ENCODE data around the gene VRK1. TPM values are rescaled to one million over a fixed set of nuclear protein-coding genes. Genes with fewer than 3 reads are reported as not detected.

The VRK1 gene
- total and polyA plus RNA-seq, 2 of the 4 experiments (the other 2 are of a cell fraction): 14.2 to 19.9 TPM

GRCh38 chr14:96783043-96783914 is 13.9 kb upstream of the VRK1 start:
- Histone ChIP-seq H3K36me3 (ENCODE audit: control insufficient read depth, insufficient read depth, low read length) (no peaks in the 10 kb centered on the region), H3K14ac (replicated peaks; ENCODE audit: low read depth, low read length) (no peak overlapping the region), H4K20me1 (ENCODE audit: insufficient read depth, low read length) (no peaks in the 10 kb centered on the region), H2BK5ac (ENCODE audit: low read depth, low read length, poor library complexity, severe bottlenecking) (no peak overlapping the region), H4K8ac (ENCODE audit: low read depth in 2 of 2, low read length in 2 of 2) (no peak overlapping the region), H2AFZ (replicated peaks; ENCODE audit: low read length, poor library complexity) (no peak overlapping the region), H2BK20ac (ENCODE audit: low read depth, low read length) (no peak overlapping the region), H2AK9ac (replicated peaks; ENCODE audit: low read depth, low read length, poor library complexity) (no peak overlapping the region), H3K4me3 (ENCODE audit: insufficient read depth, low read depth, low read length) (no peak overlapping the region), H3K4me2 (ENCODE audit: low read depth, low read length) (no peak overlapping the region), H3K27me3 (ENCODE audit: control insufficient read depth, insufficient read depth, low read length) (no peaks in the 10 kb centered on the region; the same call in 1 of the 2 replicates), H2BK15ac (ENCODE audit: low read depth, low read length) (no peak overlapping the region), H3K4me1 (ENCODE audit: control insufficient read depth, insufficient read depth, low read length) (no peaks in the 10 kb centered on the region), H3K56ac (ENCODE audit: extremely low read depth, insufficient read depth, low read length) (no peak overlapping the region), H2AK5ac (ENCODE audit: low read depth, low read length) (no peak overlapping the region), H3K4ac (ENCODE audit: low read depth, low read length) (no peak overlapping the region), H3K9me3 (ENCODE audit: control insufficient read depth, insufficient read depth, low read length) (no peaks in the 10 kb centered on the region), H3K79me1 (ENCODE audit: low read depth in 1 of 2, low read length in 2 of 2) (no peaks in the 10 kb centered on the region), H3K18ac (ENCODE audit: low read depth, low read length) (no peak overlapping the region), H3K9me1 (ENCODE audit: insufficient read depth, low read length) (no peaks in the 10 kb centered on the region), H2BK120ac (ENCODE audit: low read depth, low read length) (no peak overlapping the region), H3K23ac (ENCODE audit: low read depth, low read length) (no peak overlapping the region), H3K27ac (ENCODE audit: insufficient read depth, low read length) (no peak overlapping the region), H4K91ac (ENCODE audit: insufficient read depth, low read depth, low read length) (no peak overlapping the region), H4K5ac (ENCODE audit: low read depth, low read length) (no peak overlapping the region), H3K9ac (ENCODE audit: low read depth, low read length) (no peak overlapping the region)
- intact Hi-C loops (cut with micrococcal nuclease) (no loop called here), dilution Hi-C loops (cut with HindIII; ENCODE audit: low sequenced_read_pairs, unreplicated experiment) (no loop called here), in situ Hi-C loops (cut with MboI; ENCODE audit: low sequenced_read_pairs) (no loop called here)
- DNase-seq (no peak), ATAC-seq (ENCODE audit: low read depth) (no peak)
- 20% methylated on average over 1 of the region's 10 CpGs; no CpG with 5 or more reads in 1 of the 2 experiments for WGBS, 2 experiments (ENCODE audit: extremely low coverage in 2 of 2, insufficient read length in 1 of 2)
- POLR2A ChIA-PET (ENCODE audit: unreplicated experiment): no interaction called here
- CTCF ChIA-PET: interaction anchor here (1.0 kb wide), 1 partner anchor 69 kb away, joined by 3 read pairs; no protein-coding TSS in a partner anchor
- no TSS peak for BruUV-seq (replicated peaks)
- no peak for TF ChIP-seq SMC3 (IDR thresholded peaks at IDR 0.05; ENCODE audit: low read depth, low read length)
- TF ChIP-seq ELK1 (IDR thresholded peaks at IDR 0.05; ENCODE audit: borderline replicate concordance, low read depth, low read length): no peak
- TF ChIP-seq CHD1 (IDR thresholded peaks at IDR 0.05; ENCODE audit: low read depth, low read length): no peak
- TF ChIP-seq MXI1 (IDR thresholded peaks at IDR 0.05; ENCODE audit: borderline replicate concordance, low read depth, low read length): no peak
- no peak for TF ChIP-seq CEBPB (IDR thresholded peaks at IDR 0.05; ENCODE audit: low read depth, low read length)
- TF ChIP-seq, protein P1, sequence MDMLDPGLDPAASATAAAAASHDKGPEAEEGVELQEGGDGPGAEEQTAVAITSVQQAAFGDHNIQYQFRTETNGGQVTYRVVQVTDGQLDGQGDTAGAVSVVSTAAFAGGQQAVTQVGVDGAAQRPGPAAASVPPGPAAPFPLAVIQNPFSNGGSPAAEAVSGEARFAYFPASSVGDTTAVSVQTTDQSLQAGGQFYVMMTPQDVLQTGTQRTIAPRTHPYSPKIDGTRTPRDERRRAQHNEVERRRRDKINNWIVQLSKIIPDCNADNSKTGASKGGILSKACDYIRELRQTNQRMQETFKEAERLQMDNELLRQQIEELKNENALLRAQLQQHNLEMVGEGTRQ (IDR thresholded peaks at IDR 0.05; ENCODE audit: low read depth, low read length): no peak
- TF ChIP-seq RCOR1 (IDR thresholded peaks at IDR 0.05; ENCODE audit: insufficient replicate concordance, low read length): no peak
- TF ChIP-seq NFE2L2 (IDR thresholded peaks at IDR 0.05; ENCODE audit: low read depth, low read length): no peak
- no peak for TF ChIP-seq MAZ (IDR thresholded peaks at IDR 0.05; ENCODE audit: borderline replicate concordance, low read depth, low read length)
- no peak for TF ChIP-seq POLR2A (IDR thresholded peaks at IDR 0.05; ENCODE audit: low read depth, low read length)
- no peak for TF ChIP-seq RFX5 (IDR thresholded peaks at IDR 0.05; ENCODE audit: low read depth, low read length)
- no peak for TF ChIP-seq RAD21 (IDR thresholded peaks at IDR 0.05; ENCODE audit: low read length)
- no peak for TF ChIP-seq FOS (IDR thresholded peaks at IDR 0.05; ENCODE audit: low read depth, low read length)
- TF ChIP-seq BHLHE40 (IDR thresholded peaks at IDR 0.05; ENCODE audit: low read depth, low read length): no peak
- no peak for TF ChIP-seq CTCF (conservative IDR thresholded peaks at IDR 0.05; ENCODE audit: low read depth, low read length)
